ENCODE data around the gene NEK2.

DNA sequence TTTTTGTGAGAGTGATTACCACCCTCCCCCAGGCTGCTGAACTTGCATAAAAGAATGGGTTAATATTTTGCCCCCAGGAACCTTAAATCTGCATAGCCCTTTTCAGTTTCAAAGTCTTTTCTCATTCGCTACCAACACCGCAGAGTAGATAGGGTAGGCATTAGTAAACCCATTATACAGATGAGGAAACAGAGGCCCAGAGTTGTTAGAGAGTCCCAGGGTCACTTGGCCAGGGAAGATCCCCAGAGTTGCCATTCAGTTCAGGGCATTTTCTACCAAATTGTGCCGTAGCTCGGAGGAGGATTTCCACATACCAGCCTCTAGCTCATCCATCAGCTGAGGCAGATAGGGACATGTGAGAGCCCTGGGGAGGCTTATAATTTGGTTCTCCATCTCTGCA lies 40.5 kb downstream of the NEK2 start:
- TF ChIP-seq CTCF (IDR thresholded peaks at IDR 0.05) (no peak), POLR2A (IDR thresholded peaks at IDR 0.05) (no peak)

All from uterus (tissue), 2 donors.